Measurements from ENCODE around the gene ADGRD1.
"Not testable (repeated sequence)": the region's sequence is repeated elsewhere in the genome, so short reads cannot be mapped to it uniquely, and the experiment has no call there.

The ADGRD1 gene

GRCh38 chr12:131071950-131072349 is 118.2 kb downstream of the ADGRD1 start:
- H3K36me3 ChIP-seq (ENCODE audit: control insufficient read depth, insufficient read depth, low read length); H3K27me3 ChIP-seq (ENCODE audit: control insufficient read depth, insufficient read depth, low read length); H3K4me3 ChIP-seq (ENCODE audit: low read depth, low read length); H3K4me1 ChIP-seq (ENCODE audit: control insufficient read depth, insufficient read depth, low read length); H3K9me3 ChIP-seq (ENCODE audit: control insufficient read depth, insufficient read depth, low read length); H3K9ac ChIP-seq (ENCODE audit: low read depth, low read length): not testable (repeated sequence)

DNA sequence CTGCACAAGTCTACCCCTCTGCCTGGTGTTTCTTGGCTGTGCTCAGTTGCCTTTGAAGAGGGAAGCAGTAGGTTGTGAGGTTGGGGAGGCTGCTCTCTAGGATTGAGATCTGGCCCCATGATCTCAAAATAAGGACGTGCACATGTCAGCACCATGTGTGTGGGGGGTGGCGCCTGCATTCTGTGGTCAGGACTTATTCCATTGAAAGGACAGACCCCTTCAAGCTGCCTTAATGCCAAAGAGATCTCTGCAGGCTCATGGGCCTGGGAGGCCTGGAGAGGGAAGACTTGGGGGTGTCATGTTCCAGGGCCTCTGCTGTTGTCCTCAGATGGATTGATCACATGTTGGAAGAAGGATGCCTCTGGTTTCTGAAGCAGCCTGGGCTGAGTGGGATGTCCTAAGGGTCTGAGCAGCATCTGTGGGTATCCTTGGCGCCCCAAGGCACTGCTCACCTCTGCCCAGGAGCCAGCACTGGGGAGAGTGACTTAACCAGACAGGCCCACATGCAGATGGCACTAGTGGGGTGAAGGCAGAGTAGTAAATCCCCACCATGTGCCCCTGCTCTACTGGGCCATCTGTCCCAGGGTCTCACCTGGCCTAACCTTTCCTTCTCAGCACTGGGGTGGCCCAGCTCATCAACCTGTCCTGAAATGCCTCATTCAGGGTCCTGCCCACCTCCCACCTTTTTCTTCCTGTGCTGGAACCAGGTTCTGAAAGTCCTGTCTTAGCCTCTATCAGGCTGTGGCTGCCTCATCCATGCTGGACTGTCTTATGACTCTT is 118.9 kb downstream of the ADGRD1 start:
- H3K27me3 ChIP-seq (ENCODE audit: control insufficient read depth, insufficient read depth, low read length): no peaks in the 10 kb centered on the region
- H3K9me3 ChIP-seq (ENCODE audit: control insufficient read depth, insufficient read depth, low read length): no peaks in the 10 kb centered on the region
- no peak overlapping the region for H3K9ac ChIP-seq (ENCODE audit: low read depth, low read length)
- H3K4me3 ChIP-seq (ENCODE audit: low read depth, low read length): no peak overlapping the region
- H3K4me1 ChIP-seq (ENCODE audit: control insufficient read depth, insufficient read depth, low read length): no peaks in the 10 kb centered on the region
- H3K36me3 ChIP-seq (ENCODE audit: control insufficient read depth, insufficient read depth, low read length): no peaks in the 10 kb centered on the region

GRCh38 chr12:131074221-131075083 is 120.7 kb downstream of the ADGRD1 start:
- no peaks in the 10 kb centered on the region for H3K27me3 ChIP-seq (ENCODE audit: control insufficient read depth, insufficient read depth, low read length)
- H3K9ac ChIP-seq (ENCODE audit: low read depth, low read length): no peak overlapping the region
- no peak overlapping the region for H3K4me3 ChIP-seq (ENCODE audit: low read depth, low read length)
- no peaks in the 10 kb centered on the region for H3K9me3 ChIP-seq (ENCODE audit: control insufficient read depth, insufficient read depth, low read length)
- no peaks in the 10 kb centered on the region for H3K4me1 ChIP-seq (ENCODE audit: control insufficient read depth, insufficient read depth, low read length)
- no peaks in the 10 kb centered on the region for H3K36me3 ChIP-seq (ENCODE audit: control insufficient read depth, insufficient read depth, low read length)

GRCh38 chr12:131075194-131075593 is 121.5 kb downstream of the ADGRD1 start:
- no peaks in the 10 kb centered on the region for H3K4me1 ChIP-seq (ENCODE audit: control insufficient read depth, insufficient read depth, low read length)
- H3K36me3 ChIP-seq (ENCODE audit: control insufficient read depth, insufficient read depth, low read length): no peaks in the 10 kb centered on the region
- H3K27me3 ChIP-seq (ENCODE audit: control insufficient read depth, insufficient read depth, low read length): no peaks in the 10 kb centered on the region
- no peaks in the 10 kb centered on the region for H3K9me3 ChIP-seq (ENCODE audit: control insufficient read depth, insufficient read depth, low read length)
- H3K9ac ChIP-seq (ENCODE audit: low read depth, low read length): no peak overlapping the region
- H3K4me3 ChIP-seq (ENCODE audit: low read depth, low read length): no peak overlapping the region

GRCh38 chr12:131075611-131076010 is 121.9 kb downstream of the ADGRD1 start:
- Histone ChIP-seq H3K4me1 (ENCODE audit: control insufficient read depth, insufficient read depth, low read length) (no peaks in the 10 kb centered on the region), H3K27me3 (ENCODE audit: control insufficient read depth, insufficient read depth, low read length) (no peaks in the 10 kb centered on the region), H3K9me3 (ENCODE audit: control insufficient read depth, insufficient read depth, low read length) (no peaks in the 10 kb centered on the region), H3K36me3 (ENCODE audit: control insufficient read depth, insufficient read depth, low read length) (no peaks in the 10 kb centered on the region), H3K4me3 (ENCODE audit: low read depth, low read length) (no peak overlapping the region), H3K9ac (ENCODE audit: low read depth, low read length) (no peak overlapping the region)

GRCh38 chr12:131076296-131076695 is 122.6 kb downstream of the ADGRD1 start:
- Histone ChIP-seq H3K27me3 (ENCODE audit: control insufficient read depth, insufficient read depth, low read length) (no peaks in the 10 kb centered on the region), H3K9me3 (ENCODE audit: control insufficient read depth, insufficient read depth, low read length) (no peaks in the 10 kb centered on the region), H3K9ac (ENCODE audit: low read depth, low read length) (no peak overlapping the region), H3K36me3 (ENCODE audit: control insufficient read depth, insufficient read depth, low read length) (no peaks in the 10 kb centered on the region), H3K4me3 (ENCODE audit: low read depth, low read length) (no peak overlapping the region), H3K4me1 (ENCODE audit: control insufficient read depth, insufficient read depth, low read length) (no peaks in the 10 kb centered on the region)

DNA sequence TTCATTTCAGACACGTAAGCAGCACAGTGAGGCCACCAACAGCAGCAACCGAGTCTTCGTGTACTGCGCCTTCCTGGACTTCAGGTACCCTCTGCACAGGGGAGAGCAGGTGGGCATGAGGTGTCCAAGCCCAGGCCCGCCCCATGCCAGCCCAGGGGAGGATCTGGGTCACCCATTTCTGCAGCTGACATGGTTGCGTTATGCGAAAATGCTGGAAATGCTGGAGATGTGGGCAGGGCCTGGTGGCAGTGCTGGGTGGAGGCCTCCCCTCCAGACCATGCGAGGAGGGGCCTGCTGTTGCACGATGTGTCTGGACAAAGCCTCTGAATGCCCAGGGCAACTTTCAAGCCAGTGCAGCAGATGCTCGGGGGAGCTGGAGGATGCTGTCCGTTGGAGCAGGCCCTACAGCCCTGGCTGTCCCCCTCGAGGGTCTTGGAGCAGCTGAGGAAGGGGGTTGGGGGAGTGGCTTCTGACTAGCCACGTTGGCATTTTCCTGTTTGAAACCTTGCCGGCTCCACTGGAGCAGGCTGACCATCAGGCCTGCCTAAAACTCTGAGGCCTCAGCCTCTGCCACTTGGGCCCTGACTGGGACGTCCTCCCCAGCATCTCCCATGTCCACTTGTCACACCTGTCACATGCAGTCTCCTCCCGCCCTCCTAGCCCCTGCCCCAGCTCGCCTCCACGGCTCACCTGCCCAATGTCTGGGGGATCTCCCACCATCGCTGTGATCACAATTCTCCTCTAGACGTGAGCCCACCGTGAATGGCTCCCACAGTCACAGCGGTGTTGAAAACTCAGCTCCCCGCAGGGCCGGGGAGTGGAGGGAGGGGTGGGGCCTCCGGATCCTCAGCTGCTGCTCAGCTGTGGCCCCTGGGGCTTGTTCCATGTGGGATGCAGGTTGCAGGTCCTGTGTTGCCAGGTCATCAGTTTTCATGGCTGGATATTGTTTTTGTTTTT is 123.4 kb downstream of the ADGRD1 start:
- H3K36me3 ChIP-seq (ENCODE audit: control insufficient read depth, insufficient read depth, low read length): no peaks in the 10 kb centered on the region
- H3K4me3 ChIP-seq (ENCODE audit: low read depth, low read length): no peak overlapping the region
- no peaks in the 10 kb centered on the region for H3K9me3 ChIP-seq (ENCODE audit: control insufficient read depth, insufficient read depth, low read length)
- no peaks in the 10 kb centered on the region for H3K27me3 ChIP-seq (ENCODE audit: control insufficient read depth, insufficient read depth, low read length)
- no peak overlapping the region for H3K9ac ChIP-seq (ENCODE audit: low read depth, low read length)
- H3K4me1 ChIP-seq (ENCODE audit: control insufficient read depth, insufficient read depth, low read length): no peaks in the 10 kb centered on the region

DNA sequence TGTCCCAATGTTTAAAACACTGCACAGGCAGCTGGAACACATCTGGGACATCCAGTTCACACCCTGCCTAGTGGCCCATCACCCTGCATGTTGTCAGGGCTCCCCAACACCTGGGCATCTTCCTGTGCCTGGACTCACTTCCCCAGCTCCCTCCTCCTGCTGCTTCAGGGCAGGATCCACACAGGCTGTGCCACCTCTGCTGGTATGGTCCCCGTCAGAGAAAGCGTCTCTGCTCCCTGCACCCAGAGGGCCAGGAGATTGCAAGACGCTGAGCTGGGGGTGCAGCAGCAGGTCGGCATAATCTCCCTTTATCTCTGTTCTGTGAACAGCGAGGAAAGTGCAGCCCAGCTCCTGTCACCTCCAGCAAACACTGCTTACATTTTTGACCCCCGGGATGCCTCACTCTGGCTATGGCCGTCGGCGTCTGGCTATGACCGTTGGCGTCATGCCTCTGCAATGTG is 124.3 kb downstream of the ADGRD1 start:
- Histone ChIP-seq H3K36me3 (ENCODE audit: control insufficient read depth, insufficient read depth, low read length) (no peaks in the 10 kb centered on the region), H3K9ac (ENCODE audit: low read depth, low read length) (no peak overlapping the region), H3K4me3 (ENCODE audit: low read depth, low read length) (no peak overlapping the region), H3K27me3 (ENCODE audit: control insufficient read depth, insufficient read depth, low read length) (no peaks in the 10 kb centered on the region), H3K9me3 (ENCODE audit: control insufficient read depth, insufficient read depth, low read length) (no peaks in the 10 kb centered on the region), H3K4me1 (ENCODE audit: control insufficient read depth, insufficient read depth, low read length) (no peaks in the 10 kb centered on the region)

- no peaks in the 10 kb centered on the region for H3K27me3 ChIP-seq (ENCODE audit: control insufficient read depth, insufficient read depth, low read length)
- H3K9ac ChIP-seq (ENCODE audit: low read depth, low read length): no peak overlapping the region
- no peak overlapping the region for H3K4me3 ChIP-seq (ENCODE audit: low read depth, low read length)
These were observed 128.8 kb downstream of the ADGRD1 start for GRCh38 chr12:131082290-131083194.

DNA sequence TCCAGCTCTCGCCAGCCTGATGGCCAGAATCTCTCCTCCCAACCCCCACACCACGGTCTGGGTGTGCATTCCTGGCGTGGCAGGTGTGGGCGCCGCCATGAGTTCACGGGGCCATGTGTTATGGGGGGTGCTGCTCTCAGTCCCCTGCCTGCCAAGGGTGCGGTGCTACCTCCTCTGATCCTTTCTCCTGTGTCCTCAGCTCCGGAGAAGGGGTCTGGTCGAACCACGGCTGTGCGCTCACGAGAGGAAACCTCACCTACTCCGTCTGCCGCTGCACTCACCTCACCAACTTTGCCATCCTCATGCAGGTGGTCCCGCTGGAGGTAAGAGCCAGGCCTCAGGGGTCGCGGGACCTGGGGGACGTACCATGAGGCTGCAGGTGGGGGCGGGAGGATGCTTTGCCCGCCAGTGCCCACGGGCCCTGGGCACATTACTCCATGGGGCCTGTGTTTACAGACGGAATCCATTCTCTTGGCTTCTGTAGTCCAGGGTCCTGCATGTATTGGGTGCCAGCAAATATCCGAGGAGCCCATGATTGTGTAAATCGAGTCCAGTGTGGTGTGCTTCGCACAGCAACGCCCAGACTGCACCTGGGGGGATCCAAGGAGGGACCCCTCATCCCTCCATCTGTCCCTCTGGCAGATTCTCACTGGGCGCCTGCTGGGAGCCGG is 130.8 kb downstream of the ADGRD1 start:
- Histone ChIP-seq H3K4me3 (ENCODE audit: low read depth, low read length) (no peak overlapping the region), H3K9me3 (ENCODE audit: control insufficient read depth, insufficient read depth, low read length) (no peaks in the 10 kb centered on the region), H3K36me3 (ENCODE audit: control insufficient read depth, insufficient read depth, low read length) (no peaks in the 10 kb centered on the region), H3K9ac (ENCODE audit: low read depth, low read length) (no peak overlapping the region), H3K4me1 (ENCODE audit: control insufficient read depth, insufficient read depth, low read length) (no peaks in the 10 kb centered on the region), H3K27me3 (ENCODE audit: control insufficient read depth, insufficient read depth, low read length) (no peaks in the 10 kb centered on the region)

More at GRCh38 chr12:131082290-131083194, 128.8 kb downstream of the ADGRD1 start:
- no peaks in the 10 kb centered on the region for H3K4me1 ChIP-seq (ENCODE audit: control insufficient read depth, insufficient read depth, low read length)
- no peaks in the 10 kb centered on the region for H3K9me3 ChIP-seq (ENCODE audit: control insufficient read depth, insufficient read depth, low read length)
- H3K36me3 ChIP-seq (ENCODE audit: control insufficient read depth, insufficient read depth, low read length): no peaks in the 10 kb centered on the region
